IgD-negative memory B cell (primary cell): ENCODE measurements around the gene MAPK7. TPM values are rescaled to one million over a fixed set of nuclear protein-coding genes. Genes with fewer than 3 reads are reported as not detected.
A peak's percentile ranks its signal among the peaks of the same experiment; 100 is the strongest.

ENCODE experiments used
- H3K27ac Mint-ChIP-seq, 3 donors: one replicate each; pipeline ENCODE4 v1.8.0; 2020 to 2022; ENCODE audit warnings: mild to moderate bottlenecking in 3 of 3, mixed read lengths in 3 of 3, moderate library complexity in 1 of 3
- H3K27me3 Mint-ChIP-seq: one replicate; pipeline ENCODE4 v1.8.0; 2021; ENCODE audit warnings: mixed read lengths
- H3K36me3 Mint-ChIP-seq: one replicate; pipeline ENCODE4 v1.8.0; 2020; ENCODE audit warnings: mild to moderate bottlenecking, mixed read lengths
- H3K4me1 Mint-ChIP-seq, 3 donors: one replicate each; pipeline ENCODE4 v1.8.0; 2020 to 2022; ENCODE audit warnings: mixed read lengths in 3 of 3, mild to moderate bottlenecking in 1 of 3
- H3K4me3 Mint-ChIP-seq, 4 donors: one replicate each; pipeline ENCODE4 v1.8.0; 2020 to 2022; ENCODE audit warnings: mild to moderate bottlenecking in 4 of 4, mixed read lengths in 4 of 4, moderate library complexity in 3 of 4
- H3K9me3 Mint-ChIP-seq, 3 donors: one replicate each; pipeline ENCODE4 v1.8.0; 2020 to 2021; ENCODE audit warnings: mixed read lengths in 3 of 3, mild to moderate bottlenecking in 1 of 3
- polyA plus RNA-seq: library from polyadenylated mRNA; unstranded; fragments of 300-500 nt; fragmentation: Illumina TruSeq; gene quantifications from one replicate; pipeline ENCODE4 v1.2.3, GENCODE V29; 2021

Gene MAPK7
- 10.8 TPM for polyA plus RNA-seq

DNA sequence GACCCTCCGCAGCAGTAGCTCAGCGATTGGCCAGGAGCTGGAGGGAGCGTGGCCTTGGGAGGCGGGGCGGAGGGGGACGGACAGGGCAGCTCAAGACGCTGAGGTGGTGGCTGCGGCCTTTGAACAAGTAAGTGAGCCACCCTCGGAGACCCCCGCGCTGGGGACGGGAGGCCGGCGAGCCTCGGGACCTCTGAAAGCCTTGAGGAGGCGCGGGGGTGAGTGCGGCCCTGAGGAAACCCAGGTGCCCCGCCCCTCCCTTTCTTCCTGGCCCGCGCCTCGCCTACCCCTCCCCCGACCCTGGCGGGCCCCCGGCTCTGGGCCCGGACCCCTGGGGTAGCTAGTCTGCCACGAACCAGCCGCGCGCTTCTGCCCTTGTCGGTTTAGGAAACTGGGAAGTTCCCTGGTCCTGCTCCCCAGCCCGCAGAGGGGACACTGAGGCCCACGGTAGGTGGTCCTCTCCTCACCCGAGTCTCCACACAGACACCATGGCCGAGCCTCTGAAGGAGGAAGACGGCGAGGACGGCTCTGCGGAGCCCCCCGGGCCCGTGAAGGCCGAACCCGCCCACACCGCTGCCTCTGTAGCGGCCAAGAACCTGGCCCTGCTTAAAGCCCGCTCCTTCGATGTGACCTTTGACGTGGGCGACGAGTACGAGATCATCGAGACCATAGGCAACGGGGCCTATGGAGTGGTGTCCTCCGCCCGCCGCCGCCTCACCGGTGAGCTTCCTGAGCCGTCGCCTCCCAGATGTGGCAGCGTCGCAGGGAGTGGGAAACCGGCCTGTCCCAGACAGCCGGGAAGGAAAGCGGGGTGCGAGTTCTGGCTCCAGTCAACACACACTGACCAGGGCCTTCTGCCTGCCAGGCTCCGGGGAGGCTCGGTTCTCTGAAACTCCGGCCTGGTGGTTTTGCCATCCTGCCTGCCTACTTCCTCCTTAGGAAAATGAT is at the start of gene MAPK7:
MAPK7 (plus strand) TSS at position 83 of the 945 bp plus-strand sequence; CDS start at position 486, 403 bp downstream.
- H3K36me3 Mint-ChIP-seq: peaks cover 2% of the 10 kb centered on the region
- no peaks in the 10 kb centered on the region for H3K9me3 Mint-ChIP-seq
- peaks cover 11 to 16% (median 12%) of the 10 kb centered on the region in 3 donors for H3K4me1 Mint-ChIP-seq
- H3K27me3 Mint-ChIP-seq: no peaks in the 10 kb centered on the region
- peak within 1 kb of the TSS; percentile 98 to 99 (median 99) for H3K4me3 Mint-ChIP-seq
- H3K27ac Mint-ChIP-seq: peak within 1 kb of the TSS; percentile 94 to 99 (median 95)

DNA sequence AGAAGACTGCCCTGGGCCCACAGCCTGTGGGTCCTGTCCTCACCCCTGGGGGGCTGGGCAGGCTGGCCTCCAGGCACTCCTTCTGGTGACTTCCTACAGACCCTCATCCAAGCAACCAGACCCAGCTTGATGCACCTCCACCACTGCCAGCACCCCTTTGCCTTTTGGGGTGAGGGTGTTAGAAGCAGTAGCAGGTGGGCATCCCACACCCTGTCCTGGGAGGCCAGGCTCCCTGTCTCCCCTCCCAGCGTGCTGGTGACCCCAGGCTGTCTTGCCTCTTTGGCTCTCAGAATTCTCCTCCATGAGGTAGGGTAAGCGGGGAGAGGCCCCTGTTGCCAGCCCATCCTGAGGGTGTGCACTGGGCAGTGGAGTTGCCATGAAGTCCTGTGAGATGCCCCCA is 49.2 kb upstream of the MAPK7 start:
- Mint-ChIP-seq H3K36me3 (peaks cover 4% of the 10 kb centered on the region), H3K27me3 (no peaks in the 10 kb centered on the region), H3K9me3 (peaks cover 0 to 11% (median 3%) of the 10 kb centered on the region in 3 donors), H3K27ac (no peak overlapping the region), H3K4me1 (peaks cover 0 to 3% (median 0%) of the 10 kb centered on the region in 3 donors), H3K4me3 (peak overlapping the region in 1 of 4 donors; percentile 27)

DNA sequence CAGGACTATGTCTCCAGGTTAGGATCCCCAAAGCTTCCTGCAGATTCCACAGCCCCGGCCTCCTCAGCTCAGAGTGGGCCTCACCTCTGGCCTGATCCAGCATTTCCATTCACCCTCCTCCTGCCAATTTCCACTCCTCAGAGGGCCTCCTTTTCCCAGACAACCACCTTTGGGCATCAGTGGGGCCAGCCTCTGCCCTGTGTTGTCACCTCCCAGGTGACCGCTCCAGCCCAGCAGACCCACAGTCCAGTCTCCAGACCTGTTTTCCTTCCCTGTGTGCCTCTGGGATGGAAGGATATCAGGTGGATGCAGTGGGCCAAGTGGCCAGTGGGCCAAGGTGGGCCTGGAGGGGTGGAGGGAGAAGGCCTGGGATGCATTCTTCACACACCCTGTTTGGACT is 48.5 kb upstream of the MAPK7 start:
- H3K4me1 Mint-ChIP-seq: peaks cover 0 to 3% (median 0%) of the 10 kb centered on the region in 3 donors
- peaks cover 0 to 11% (median 3%) of the 10 kb centered on the region in 3 donors for H3K9me3 Mint-ChIP-seq
- no peak overlapping the region for H3K4me3 Mint-ChIP-seq
- H3K36me3 Mint-ChIP-seq: peaks cover 4% of the 10 kb centered on the region
- H3K27me3 Mint-ChIP-seq: no peaks in the 10 kb centered on the region
- no peak overlapping the region for H3K27ac Mint-ChIP-seq

DNA sequence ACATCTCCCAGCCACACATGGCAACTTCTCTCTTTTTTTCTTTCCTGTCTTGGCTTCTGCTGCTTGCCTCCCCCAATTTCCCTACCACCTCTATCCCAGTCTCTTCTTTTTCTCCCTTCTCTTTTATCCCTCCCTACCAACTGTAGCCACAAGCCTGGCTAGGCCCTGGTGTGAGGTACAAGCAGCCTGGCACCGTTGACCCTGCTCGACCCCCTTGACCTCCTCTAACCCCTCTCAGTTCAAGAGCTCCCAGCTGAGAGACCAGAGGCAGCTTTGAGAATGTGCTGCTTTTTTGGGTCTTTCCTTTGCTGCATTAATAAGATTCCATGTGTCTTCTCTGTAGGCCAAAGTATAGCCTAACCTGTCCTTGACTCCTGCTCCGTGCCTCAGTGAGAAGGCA is 48.0 kb upstream of the MAPK7 start:
- peaks cover 2% of the 10 kb centered on the region for H3K36me3 Mint-ChIP-seq
- H3K4me1 Mint-ChIP-seq: peaks cover 0 to 3% (median 0%) of the 10 kb centered on the region in 3 donors
- no peak overlapping the region for H3K4me3 Mint-ChIP-seq
- H3K27me3 Mint-ChIP-seq: no peaks in the 10 kb centered on the region
- H3K27ac Mint-ChIP-seq: no peak overlapping the region
- peaks cover 0 to 9% (median 1%) of the 10 kb centered on the region in 3 donors for H3K9me3 Mint-ChIP-seq

DNA sequence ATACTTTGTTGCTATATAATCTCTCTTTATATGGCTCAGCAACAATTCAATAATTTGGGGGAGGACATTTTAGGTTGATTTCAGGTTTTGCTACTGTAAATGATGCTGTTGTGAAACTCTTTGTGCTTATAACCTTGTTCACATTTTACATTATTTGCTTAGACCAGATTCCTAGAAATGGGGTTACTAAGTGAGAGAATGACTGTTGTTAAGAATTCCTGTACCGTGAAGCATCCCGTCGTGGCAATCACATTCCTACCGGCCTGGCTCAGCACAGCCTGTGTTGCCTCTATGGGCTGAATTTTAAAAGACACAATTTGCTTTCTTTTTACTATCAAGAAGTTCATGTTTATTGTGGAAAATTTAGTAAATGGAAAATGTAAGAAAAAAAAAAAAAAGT is 47.2 kb upstream of the MAPK7 start:
- Mint-ChIP-seq H3K9me3 (peaks cover 0 to under 1% (median 0%) of the 10 kb centered on the region in 3 donors), H3K27ac (no peak overlapping the region), H3K4me1 (peaks cover 0 to 3% (median 0%) of the 10 kb centered on the region in 3 donors), H3K36me3 (peaks cover under 1% of the 10 kb centered on the region), H3K4me3 (no peak overlapping the region), H3K27me3 (no peaks in the 10 kb centered on the region)

DNA sequence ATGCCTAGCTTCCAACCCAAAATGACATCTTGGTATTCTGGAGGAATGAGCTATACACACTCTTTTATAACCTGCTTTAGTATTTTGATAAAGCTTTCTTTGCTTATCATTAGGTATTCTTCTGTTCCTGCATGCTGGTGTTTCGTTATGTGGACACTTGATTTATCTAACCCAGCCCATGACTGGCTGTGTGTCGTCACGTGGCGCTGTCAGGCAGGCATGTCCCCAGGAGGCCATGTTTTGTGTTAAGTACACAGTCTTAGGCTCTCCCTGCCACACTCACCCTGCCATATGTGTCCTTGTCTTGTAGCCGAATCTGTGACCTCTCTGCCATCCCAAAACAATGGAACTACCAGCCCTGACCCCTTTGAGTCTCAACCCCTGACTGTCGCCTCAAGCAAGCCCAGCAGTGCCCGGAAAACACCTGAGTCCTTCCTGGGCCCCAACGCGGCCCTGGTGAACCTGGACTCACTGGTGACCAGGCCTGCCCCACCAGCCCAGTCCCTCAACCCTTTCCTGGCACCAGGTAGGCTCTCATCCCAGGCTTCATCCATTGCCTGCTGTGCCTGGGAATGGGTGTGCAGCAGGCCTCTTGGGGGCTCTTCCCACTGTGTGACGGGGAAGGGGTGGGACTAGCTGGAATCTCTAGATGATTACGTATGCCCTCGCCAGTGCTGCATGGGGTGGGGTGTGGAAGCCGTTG is 46.6 kb upstream of the MAPK7 start:
- H3K36me3 Mint-ChIP-seq: no peaks in the 10 kb centered on the region
- H3K9me3 Mint-ChIP-seq: no peaks in the 10 kb centered on the region
- H3K4me1 Mint-ChIP-seq: peaks cover 0 to 3% (median 0%) of the 10 kb centered on the region in 3 donors
- H3K4me3 Mint-ChIP-seq: no peak overlapping the region
- H3K27ac Mint-ChIP-seq: no peak overlapping the region
- no peaks in the 10 kb centered on the region for H3K27me3 Mint-ChIP-seq

DNA sequence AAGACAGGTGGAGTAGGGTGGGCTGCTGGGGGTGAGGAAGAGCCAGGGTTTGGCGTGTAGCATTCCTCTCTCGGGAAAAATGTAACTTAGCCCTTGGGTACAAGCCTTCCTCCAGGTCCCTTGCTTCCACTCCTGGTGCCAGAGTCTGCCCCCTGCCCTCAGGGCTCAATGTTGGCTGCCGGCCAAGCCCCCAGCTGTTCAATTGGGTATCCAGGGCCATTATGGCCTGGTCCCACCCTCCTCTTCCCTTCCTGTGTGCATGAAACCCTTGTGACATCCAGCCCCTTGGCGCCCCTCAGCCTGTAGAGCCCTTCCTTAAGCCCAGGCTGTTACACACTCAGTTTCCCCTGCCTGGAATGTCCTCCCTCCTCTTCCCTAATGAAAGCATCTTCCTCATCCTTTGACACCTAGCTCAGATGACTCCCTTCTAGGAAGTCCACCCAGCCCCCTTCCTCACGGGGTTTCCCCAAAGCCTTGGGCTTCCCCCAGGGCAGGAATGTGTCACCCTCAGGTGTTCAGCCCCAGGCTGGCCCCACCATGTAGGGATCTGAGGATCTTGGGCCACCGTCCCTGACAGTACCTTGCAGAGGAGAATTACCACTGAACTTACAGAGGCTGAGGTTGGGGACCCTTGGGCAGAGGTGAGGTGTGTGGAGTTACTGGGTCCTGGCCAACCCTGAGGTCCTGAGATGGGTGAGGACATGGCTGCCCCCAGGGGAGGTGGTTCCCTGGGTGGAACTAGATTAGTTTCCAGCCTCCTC is 45.7 kb upstream of the MAPK7 start:
- H3K9me3 Mint-ChIP-seq: no peaks in the 10 kb centered on the region
- peak overlapping the region in 1 of 3 donors; percentile 43 for H3K27ac Mint-ChIP-seq
- no peak overlapping the region for H3K4me3 Mint-ChIP-seq
- peaks cover 1% of the 10 kb centered on the region for H3K27me3 Mint-ChIP-seq
- H3K4me1 Mint-ChIP-seq: no peaks in the 10 kb centered on the region
- H3K36me3 Mint-ChIP-seq: no peaks in the 10 kb centered on the region

DNA sequence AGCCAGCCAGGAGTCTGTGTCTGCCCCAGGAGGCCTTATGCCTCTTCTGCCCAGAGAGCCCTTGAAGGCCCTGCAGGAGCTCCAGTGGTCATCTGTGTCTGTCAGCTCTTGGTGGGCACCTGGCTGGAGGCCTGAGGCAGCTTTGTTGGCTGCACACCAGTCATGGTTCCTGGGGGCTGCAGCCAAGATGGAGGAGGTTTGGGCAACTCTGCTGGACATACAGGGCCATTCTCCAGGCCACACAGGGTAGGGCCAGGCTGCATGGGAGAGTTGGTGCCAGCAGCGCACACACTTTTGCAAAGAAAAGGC is 45.2 kb upstream of the MAPK7 start:
- no peak overlapping the region for H3K4me3 Mint-ChIP-seq
- no peaks in the 10 kb centered on the region for H3K4me1 Mint-ChIP-seq
- peak overlapping the region in 1 of 3 donors; percentile 43 for H3K27ac Mint-ChIP-seq
- H3K27me3 Mint-ChIP-seq: peaks cover 1% of the 10 kb centered on the region
- H3K9me3 Mint-ChIP-seq: no peaks in the 10 kb centered on the region
- H3K36me3 Mint-ChIP-seq: no peaks in the 10 kb centered on the region

DNA sequence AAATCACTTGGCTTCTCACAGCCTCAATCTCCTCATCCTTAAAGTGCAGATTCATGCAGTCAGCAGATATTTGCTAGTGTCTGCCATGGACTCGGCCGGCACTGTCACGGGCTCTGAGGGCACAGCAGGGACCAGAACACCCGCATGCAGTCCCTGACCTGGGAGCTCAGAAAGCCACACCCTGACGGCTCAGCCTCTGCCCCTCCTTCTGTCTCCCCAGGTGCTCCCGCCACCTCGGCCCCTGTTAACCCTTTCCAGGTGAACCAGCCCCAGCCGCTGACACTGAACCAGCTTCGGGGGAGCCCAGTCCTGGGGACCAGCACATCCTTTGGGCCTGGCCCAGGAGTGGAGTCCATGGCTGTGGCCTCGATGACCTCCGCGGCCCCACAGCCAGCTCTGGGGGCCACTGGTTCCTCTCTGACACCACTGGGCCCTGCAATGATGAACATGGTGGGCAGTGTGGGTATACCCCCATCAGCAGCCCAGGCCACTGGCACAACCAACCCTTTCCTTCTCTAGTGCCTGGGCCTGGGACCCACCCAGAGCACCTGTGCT is 44.5 kb upstream of the MAPK7 start:
- Mint-ChIP-seq H3K36me3 (no peaks in the 10 kb centered on the region), H3K4me1 (no peaks in the 10 kb centered on the region), H3K4me3 (no peak overlapping the region), H3K27ac (no peak overlapping the region), H3K27me3 (peaks cover 3% of the 10 kb centered on the region), H3K9me3 (no peaks in the 10 kb centered on the region)

DNA sequence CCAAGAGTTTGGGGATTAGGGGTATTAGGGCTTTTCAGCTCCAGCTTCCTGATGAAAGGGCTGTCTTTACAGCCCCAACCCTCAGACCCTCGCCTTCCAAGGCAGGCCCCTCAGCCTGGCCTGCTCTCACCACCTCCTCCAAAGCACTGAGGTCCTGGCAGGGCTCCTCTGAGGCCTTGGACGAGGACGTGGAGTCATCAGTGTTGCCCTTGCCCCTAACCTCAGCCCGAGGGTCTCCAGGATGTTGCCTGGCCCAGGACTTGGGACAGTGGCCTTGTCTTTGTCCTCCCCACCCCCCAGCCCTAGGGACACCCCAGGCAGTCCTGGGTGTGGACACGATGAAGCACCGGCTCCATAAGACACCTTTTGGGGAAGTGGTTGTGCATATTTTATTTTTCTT is 44.0 kb upstream of the MAPK7 start:
- no peaks in the 10 kb centered on the region for H3K9me3 Mint-ChIP-seq
- no peaks in the 10 kb centered on the region for H3K4me1 Mint-ChIP-seq
- H3K4me3 Mint-ChIP-seq: no peak overlapping the region
- H3K27ac Mint-ChIP-seq: no peak overlapping the region
- H3K27me3 Mint-ChIP-seq: peaks cover 3% of the 10 kb centered on the region
- H3K36me3 Mint-ChIP-seq: no peaks in the 10 kb centered on the region

DNA sequence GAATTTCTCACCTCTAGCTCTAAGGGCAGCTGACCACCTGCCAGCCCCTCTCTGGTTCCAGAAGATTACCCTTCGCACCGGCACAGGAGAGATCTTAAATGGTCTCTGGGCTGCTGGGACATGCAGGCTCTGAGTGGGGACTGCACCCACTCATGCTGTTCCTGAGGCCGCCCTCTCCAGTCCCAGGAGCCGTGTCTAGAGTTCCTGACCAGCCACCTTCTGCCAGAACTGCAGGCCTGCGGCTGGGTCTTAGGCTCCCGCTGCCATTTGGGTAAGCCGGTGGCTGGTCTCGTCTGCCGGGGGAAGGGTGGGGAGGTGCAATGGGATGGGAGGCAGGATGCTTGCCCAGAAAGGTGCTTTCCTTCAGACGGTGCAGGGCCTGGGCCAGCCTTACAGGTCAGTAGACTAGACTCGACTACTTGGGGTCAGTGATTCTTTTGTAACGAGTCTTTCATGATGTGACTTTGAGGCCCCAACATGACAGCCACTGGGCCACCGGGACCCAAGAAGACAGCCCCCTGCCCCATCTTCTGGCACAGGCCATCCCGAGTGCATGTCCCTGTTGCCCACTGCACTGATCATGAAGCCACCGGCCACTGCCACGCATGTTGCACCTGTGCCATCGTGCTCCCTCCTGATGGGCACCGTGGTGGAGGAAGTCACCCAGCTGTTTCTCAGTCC is 42.2 kb upstream of the MAPK7 start:
- Mint-ChIP-seq H3K4me1 (no peaks in the 10 kb centered on the region), H3K27ac (no peak overlapping the region), H3K9me3 (no peaks in the 10 kb centered on the region), H3K4me3 (no peak overlapping the region), H3K27me3 (peaks cover 3% of the 10 kb centered on the region), H3K36me3 (no peaks in the 10 kb centered on the region)

DNA sequence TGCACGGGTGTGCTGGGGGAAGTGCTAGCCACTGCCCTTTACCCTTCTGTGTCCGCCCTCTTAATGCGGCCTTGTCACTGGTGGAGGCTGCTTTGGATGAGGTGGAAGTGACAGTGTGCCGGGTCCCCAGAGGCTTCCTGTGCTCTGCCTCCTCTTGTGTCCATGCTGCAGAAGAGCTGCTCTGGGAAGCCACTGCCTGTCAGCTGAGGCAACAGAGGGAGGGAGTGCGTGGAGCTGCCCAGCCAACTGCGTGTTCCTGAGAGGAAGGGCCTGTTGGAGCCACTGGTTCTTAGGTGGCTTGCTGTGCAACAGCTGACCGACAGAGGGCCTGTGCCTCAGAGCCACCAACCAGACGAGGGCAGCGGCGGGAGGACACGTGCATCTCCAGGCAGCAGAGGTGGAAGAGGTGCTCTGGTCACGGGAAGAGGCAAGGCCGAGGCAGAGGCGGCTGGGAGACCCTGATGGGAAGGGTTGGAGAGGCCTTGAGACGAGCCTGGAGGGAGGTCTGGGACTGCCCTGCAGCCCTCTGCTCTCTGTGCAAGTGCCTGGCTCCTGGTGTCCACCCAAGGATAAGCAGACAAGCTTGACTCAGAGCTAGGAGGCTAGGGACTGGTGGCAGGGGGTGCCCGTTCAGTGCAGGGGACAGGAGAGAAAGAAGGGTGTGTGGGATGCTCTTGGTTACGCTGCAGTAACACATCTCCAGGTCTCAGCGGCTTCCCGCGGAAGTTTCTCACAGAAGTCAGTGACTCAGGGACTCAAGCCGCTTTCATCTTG is 41.2 kb upstream of the MAPK7 start:
- Mint-ChIP-seq H3K27ac (no peak overlapping the region), H3K4me3 (no peak overlapping the region)

DNA sequence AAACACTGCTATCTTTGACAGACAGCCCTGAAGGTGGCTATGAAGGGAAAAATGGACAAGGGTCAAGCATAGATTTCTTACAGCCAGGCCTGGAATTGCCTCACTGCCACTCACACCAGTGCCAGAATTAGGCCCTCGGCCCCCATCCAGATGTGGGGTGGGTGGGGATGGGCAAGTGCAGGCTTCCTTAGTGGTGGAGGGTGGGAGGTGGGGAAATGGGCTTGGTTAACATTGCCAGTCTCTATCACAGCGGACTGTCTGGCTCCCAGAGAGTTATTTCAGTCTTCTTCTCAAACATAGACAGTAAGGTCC is 40.6 kb upstream of the MAPK7 start:
- Mint-ChIP-seq H3K27ac (no peak overlapping the region), H3K27me3 (peaks cover 7% of the 10 kb centered on the region), H3K36me3 (no peaks in the 10 kb centered on the region), H3K9me3 (no peaks in the 10 kb centered on the region), H3K4me3 (no peak overlapping the region), H3K4me1 (no peaks in the 10 kb centered on the region)

More for the DNA sequence above, 41.2 kb upstream of the MAPK7 start:
- H3K36me3 Mint-ChIP-seq: no peaks in the 10 kb centered on the region
- H3K4me1 Mint-ChIP-seq: no peaks in the 10 kb centered on the region
- H3K9me3 Mint-ChIP-seq: no peaks in the 10 kb centered on the region
- H3K27me3 Mint-ChIP-seq: peaks cover 7% of the 10 kb centered on the region
